ENCODE results near the gene PRLH.

Gene PRLH

GRCh38 chr2:237536083-237536415, 30.3 kb upstream of the PRLH start:
- no peak overlapping the region for H3K4me2 ChIP-seq (ENCODE audit: low read depth, low read length, poor library complexity, severe bottlenecking)
- no peaks in the 10 kb centered on the region for H3F3A ChIP-seq (ENCODE audit: low read depth)
- no peaks in the 10 kb centered on the region for H3K27me3 ChIP-seq (ENCODE audit: insufficient read depth, low read length, poor library complexity, severe bottlenecking)
- H2AFZ ChIP-seq (ENCODE audit: low read length): no peak overlapping the region
- no peak for TF ChIP-seq EZH2phosphoT487 (IDR thresholded peaks at IDR 0.05; ENCODE audit: borderline replicate concordance)
- TF ChIP-seq, protein P1, sequence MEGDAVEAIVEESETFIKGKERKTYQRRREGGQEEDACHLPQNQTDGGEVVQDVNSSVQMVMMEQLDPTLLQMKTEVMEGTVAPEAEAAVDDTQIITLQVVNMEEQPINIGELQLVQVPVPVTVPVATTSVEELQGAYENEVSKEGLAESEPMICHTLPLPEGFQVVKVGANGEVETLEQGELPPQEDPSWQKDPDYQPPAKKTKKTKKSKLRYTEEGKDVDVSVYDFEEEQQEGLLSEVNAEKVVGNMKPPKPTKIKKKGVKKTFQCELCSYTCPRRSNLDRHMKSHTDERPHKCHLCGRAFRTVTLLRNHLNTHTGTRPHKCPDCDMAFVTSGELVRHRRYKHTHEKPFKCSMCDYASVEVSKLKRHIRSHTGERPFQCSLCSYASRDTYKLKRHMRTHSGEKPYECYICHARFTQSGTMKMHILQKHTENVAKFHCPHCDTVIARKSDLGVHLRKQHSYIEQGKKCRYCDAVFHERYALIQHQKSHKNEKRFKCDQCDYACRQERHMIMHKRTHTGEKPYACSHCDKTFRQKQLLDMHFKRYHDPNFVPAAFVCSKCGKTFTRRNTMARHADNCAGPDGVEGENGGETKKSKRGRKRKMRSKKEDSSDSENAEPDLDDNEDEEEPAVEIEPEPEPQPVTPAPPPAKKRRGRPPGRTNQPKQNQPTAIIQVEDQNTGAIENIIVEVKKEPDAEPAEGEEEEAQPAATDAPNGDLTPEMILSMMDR (conservative IDR thresholded peaks at IDR 0.05; ENCODE audit: low read length): no peak
- H3K9me2 ChIP-seq (replicated peaks; ENCODE audit: low read depth, low read length): no peaks in the 10 kb centered on the region
- no peaks in the 10 kb centered on the region for H3K4me1 ChIP-seq (ENCODE audit: insufficient read depth, low read length, poor library complexity, severe bottlenecking)
- H3K4me3 ChIP-seq (ENCODE audit: low read length, poor library complexity, severe bottlenecking): no peak overlapping the region
- no peak overlapping the region for H3K9ac ChIP-seq (ENCODE audit: low read depth, low read length, poor library complexity, severe bottlenecking)
- no peaks in the 10 kb centered on the region for H3K36me3 ChIP-seq (ENCODE audit: insufficient read depth, low read length)
- H3K9me3 ChIP-seq (ENCODE audit: insufficient read depth, low read depth, low read length): no peaks in the 10 kb centered on the region
- no peaks in the 10 kb centered on the region for H4K20me1 ChIP-seq (ENCODE audit: insufficient read depth, low read length, poor library complexity, severe bottlenecking)
- H3K79me2 ChIP-seq (ENCODE audit: insufficient read depth, low read length): no peaks in the 10 kb centered on the region

DNA sequence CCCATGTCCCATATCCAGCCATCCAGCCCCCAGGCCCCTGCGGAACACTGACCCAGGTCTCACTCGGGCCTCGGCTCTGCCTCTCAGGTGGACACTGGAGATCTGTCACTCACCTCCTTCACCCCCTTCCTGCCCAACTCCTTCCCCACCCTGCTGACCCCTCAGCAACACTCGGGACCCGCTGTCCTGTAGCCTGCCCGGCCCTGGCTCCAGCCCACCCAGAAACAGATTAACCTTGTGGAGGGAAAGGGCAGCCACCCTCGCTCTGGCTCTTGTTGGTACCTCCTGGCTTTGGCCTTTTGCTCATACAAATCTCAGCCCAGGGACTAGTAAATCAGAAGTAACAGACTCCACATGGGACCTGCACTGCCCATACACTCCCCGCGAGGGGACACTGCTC, 29.8 kb upstream of the PRLH start:
- H3K36me3 ChIP-seq (ENCODE audit: insufficient read depth, low read length): no peaks in the 10 kb centered on the region
- no peaks in the 10 kb centered on the region for H3F3A ChIP-seq (ENCODE audit: low read depth)
- no peaks in the 10 kb centered on the region for H3K9me3 ChIP-seq (ENCODE audit: insufficient read depth, low read depth, low read length)
- H3K4me1 ChIP-seq (ENCODE audit: insufficient read depth, low read length, poor library complexity, severe bottlenecking): no peaks in the 10 kb centered on the region
- no peak overlapping the region for H3K9ac ChIP-seq (ENCODE audit: low read depth, low read length, poor library complexity, severe bottlenecking)
- H4K20me1 ChIP-seq (ENCODE audit: insufficient read depth, low read length, poor library complexity, severe bottlenecking): no peaks in the 10 kb centered on the region
- H2AFZ ChIP-seq (ENCODE audit: low read length): no peak overlapping the region
- H3K9me2 ChIP-seq (replicated peaks; ENCODE audit: low read depth, low read length): no peaks in the 10 kb centered on the region
- H3K27me3 ChIP-seq (ENCODE audit: insufficient read depth, low read length, poor library complexity, severe bottlenecking): no peaks in the 10 kb centered on the region
- H3K4me2 ChIP-seq (ENCODE audit: low read depth, low read length, poor library complexity, severe bottlenecking): no peak overlapping the region
- TF ChIP-seq EZH2phosphoT487 (IDR thresholded peaks at IDR 0.05; ENCODE audit: borderline replicate concordance): no peak
- TF ChIP-seq, protein P1 (conservative IDR thresholded peaks at IDR 0.05; ENCODE audit: low read length): no peak
- H3K4me3 ChIP-seq (ENCODE audit: low read length, poor library complexity, severe bottlenecking): no peak overlapping the region
- H3K79me2 ChIP-seq (ENCODE audit: insufficient read depth, low read length): no peaks in the 10 kb centered on the region

GRCh38 chr2:237538001-237538720, 28.2 kb upstream of the PRLH start:
- H3K4me1 ChIP-seq (ENCODE audit: insufficient read depth, low read length, poor library complexity, severe bottlenecking): no peaks in the 10 kb centered on the region
- H3K9ac ChIP-seq (ENCODE audit: low read depth, low read length, poor library complexity, severe bottlenecking): no peak overlapping the region
- H3F3A ChIP-seq (ENCODE audit: low read depth): no peaks in the 10 kb centered on the region
- no peak for TF ChIP-seq EZH2phosphoT487 (IDR thresholded peaks at IDR 0.05; ENCODE audit: borderline replicate concordance)
- TF ChIP-seq, protein P1 (conservative IDR thresholded peaks at IDR 0.05; ENCODE audit: low read length): no peak
- no peak overlapping the region for H3K4me2 ChIP-seq (ENCODE audit: low read depth, low read length, poor library complexity, severe bottlenecking)
- no peak overlapping the region for H2AFZ ChIP-seq (ENCODE audit: low read length)
- no peaks in the 10 kb centered on the region for H3K9me2 ChIP-seq (replicated peaks; ENCODE audit: low read depth, low read length)
- no peaks in the 10 kb centered on the region for H3K36me3 ChIP-seq (ENCODE audit: insufficient read depth, low read length)
- H4K20me1 ChIP-seq (ENCODE audit: insufficient read depth, low read length, poor library complexity, severe bottlenecking): no peaks in the 10 kb centered on the region
- no peaks in the 10 kb centered on the region for H3K79me2 ChIP-seq (ENCODE audit: insufficient read depth, low read length)
- H3K9me3 ChIP-seq (ENCODE audit: insufficient read depth, low read depth, low read length): no peaks in the 10 kb centered on the region
- no peak overlapping the region for H3K4me3 ChIP-seq (ENCODE audit: low read length, poor library complexity, severe bottlenecking)
- H3K27me3 ChIP-seq (ENCODE audit: insufficient read depth, low read length, poor library complexity, severe bottlenecking): no peaks in the 10 kb centered on the region
